ENCODE results near the gene CSF1R. TPM values are rescaled to one million over a fixed set of nuclear protein-coding genes. Genes with fewer than 3 reads are reported as not detected.

CSF1R gene
- polyA plus RNA-seq, 1 of the 3 experiments (the other 2 are of a cell fraction) = 0.25 TPM

DNA sequence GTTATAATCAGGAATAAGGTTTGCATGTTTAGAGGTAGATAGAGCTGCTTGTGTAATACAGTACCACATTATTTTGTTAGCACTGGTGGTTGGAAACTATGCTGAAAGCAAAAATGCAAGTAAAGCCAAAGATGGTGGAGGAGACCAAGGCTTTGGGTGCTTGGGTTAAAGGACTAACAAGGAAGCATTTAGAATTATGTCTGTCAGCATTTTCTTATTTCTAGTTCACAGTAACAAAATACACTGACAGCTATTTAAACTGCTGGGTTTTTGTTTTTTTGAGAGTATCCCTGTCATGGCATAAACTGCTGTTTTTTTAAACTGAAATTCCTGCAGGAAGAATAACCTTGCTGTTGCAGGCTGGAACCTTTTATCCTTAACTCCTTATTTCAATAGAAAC lies 79.3 kb downstream of the CSF1R start:
- Histone ChIP-seq H3K9ac (no peak overlapping the region), H3K36me3 (replicated peaks in 1 of 2; ENCODE audit: control insufficient read depth in 1 of 2, insufficient read depth in 2 of 2, low read length in 1 of 2) (peaks cover 57 to 71% of the 10 kb centered on the region in 2 experiments), H3K4me1 (ENCODE audit: control insufficient read depth in 1 of 2, insufficient read depth in 2 of 2, low read depth in 1 of 2, low read length in 1 of 2) (peaks cover 6 to 7% of the 10 kb centered on the region in 2 experiments; a peak in 3 of 4 replicates), H3K9me3 (no peaks in the 10 kb centered on the region), H3K27me3 (ENCODE audit: insufficient read depth) (no peaks in the 10 kb centered on the region), H3K27ac (ENCODE audit: low read depth in 2 of 2, low read length in 1 of 2) (no peak overlapping the region), H2AFZ (ENCODE audit: low read depth) (no peak overlapping the region), H3F3A (replicated peaks; ENCODE audit: insufficient read depth) (no peaks in the 10 kb centered on the region), H3K79me2 (ENCODE audit: insufficient read depth) (peaks cover 87% of the 10 kb centered on the region), H3K4me2 (no peak overlapping the region), H3K4me3 (ENCODE audit: low read depth in 2 of 2, low read length in 1 of 2) (no peak overlapping the region), H3K9me2 (no peaks in the 10 kb centered on the region), H4K20me1 (ENCODE audit: insufficient read depth) (peaks cover 16% of the 10 kb centered on the region)
- CTCF ChIA-PET = interaction anchor here (1.1 to 4.4 kb wide), 4 partner anchors 11 to 59 kb away, joined by 3 to 26 read pairs (median 4); no protein-coding TSS in a partner anchor
- TF ChIP-seq, protein P1, sequence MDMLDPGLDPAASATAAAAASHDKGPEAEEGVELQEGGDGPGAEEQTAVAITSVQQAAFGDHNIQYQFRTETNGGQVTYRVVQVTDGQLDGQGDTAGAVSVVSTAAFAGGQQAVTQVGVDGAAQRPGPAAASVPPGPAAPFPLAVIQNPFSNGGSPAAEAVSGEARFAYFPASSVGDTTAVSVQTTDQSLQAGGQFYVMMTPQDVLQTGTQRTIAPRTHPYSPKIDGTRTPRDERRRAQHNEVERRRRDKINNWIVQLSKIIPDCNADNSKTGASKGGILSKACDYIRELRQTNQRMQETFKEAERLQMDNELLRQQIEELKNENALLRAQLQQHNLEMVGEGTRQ (IDR thresholded peaks at IDR 0.05; ENCODE audit: borderline replicate concordance, low read depth, low read length) = no peak
- no peak for TF ChIP-seq TEAD4 (IDR thresholded peaks at IDR 0.05; ENCODE audit: borderline replicate concordance, insufficient read depth)
- POLR2A ChIA-PET = interaction anchor here (0.6 kb wide), 1 partner anchor 58 kb away, joined by 3 read pairs; no protein-coding TSS in a partner anchor
- DNase-seq = no peak

- Histone ChIP-seq H3F3A (replicated peaks; ENCODE audit: insufficient read depth) (peaks cover 3% of the 10 kb centered on the region), H3K27me3 (ENCODE audit: insufficient read depth) (no peaks in the 10 kb centered on the region), H3K79me2 (ENCODE audit: insufficient read depth) (peaks cover 90% of the 10 kb centered on the region), H2AFZ (ENCODE audit: low read depth) (no peak overlapping the region), H4K20me1 (ENCODE audit: insufficient read depth) (peaks cover 16% of the 10 kb centered on the region), H3K4me3 (ENCODE audit: low read depth in 2 of 2, low read length in 1 of 2) (no peak overlapping the region), H3K36me3 (replicated peaks in 1 of 2; ENCODE audit: control insufficient read depth in 1 of 2, insufficient read depth in 2 of 2, low read length in 1 of 2) (peaks cover 51 to 68% of the 10 kb centered on the region in 2 experiments), H3K27ac (ENCODE audit: low read depth in 2 of 2, low read length in 1 of 2) (no peak overlapping the region), H3K9ac (no peak overlapping the region), H3K9me2 (no peaks in the 10 kb centered on the region), H3K9me3 (no peaks in the 10 kb centered on the region), H3K4me1 (ENCODE audit: control insufficient read depth in 1 of 2, insufficient read depth in 2 of 2, low read depth in 1 of 2, low read length in 1 of 2) (peaks cover 7 to 13% of the 10 kb centered on the region in 2 experiments; a peak in 3 of 4 replicates), H3K4me2 (no peak overlapping the region)
- DNase-seq = no peak
- ChIA-PET CTCF (interaction anchor here (0.6 to 4.4 kb wide), 6 partner anchors 12 to 212 kb away, joined by 3 to 26 read pairs (median 3); no protein-coding TSS in a partner anchor), POLR2A (interaction anchor here (0.6 kb wide), 1 partner anchor 57 kb away, joined by 3 read pairs; no protein-coding TSS in a partner anchor)
- WGBS (ENCODE audit: low lambda C conversion rate) = 94% methylated on average over 4 of the region's 4 CpGs
- TF ChIP-seq CHD2 (IDR thresholded peaks at IDR 0.05; ENCODE audit: low read length, partially characterized antibody) (no peak), FOSL2 (IDR thresholded peaks at IDR 0.05; ENCODE audit: borderline replicate concordance, low read depth) (no peak), GABPA (IDR thresholded peaks at IDR 0.05; ENCODE audit: low read depth) (no peak), EZH2phosphoT487 (IDR thresholded peaks at IDR 0.05; ENCODE audit: borderline replicate concordance, low read depth) (no peak), RCOR1 (IDR thresholded peaks at IDR 0.05; ENCODE audit: low read length) (no peak), YY1 (IDR thresholded peaks at IDR 0.05; ENCODE audit: low read depth) (no peak), NFIC (IDR thresholded peaks at IDR 0.05; ENCODE audit: borderline replicate concordance) (no peak), FOXM1 (IDR thresholded peaks at IDR 0.05; ENCODE audit: low read depth) (no peak), GATA2 (CRISPR knock-in tag; IDR thresholded peaks at IDR 0.05) (no peak), NRF1 (IDR thresholded peaks at IDR 0.05; ENCODE audit: low read depth, low read length) (no peak), POLR2AphosphoS5 (IDR thresholded peaks at IDR 0.05; ENCODE audit: low read depth, low read length) (no peak), RXRA (IDR thresholded peaks at IDR 0.05; ENCODE audit: borderline replicate concordance, low read depth) (no peak), JUND (IDR thresholded peaks at IDR 0.05) (no peak)
- TF ChIP-seq, protein P2, sequence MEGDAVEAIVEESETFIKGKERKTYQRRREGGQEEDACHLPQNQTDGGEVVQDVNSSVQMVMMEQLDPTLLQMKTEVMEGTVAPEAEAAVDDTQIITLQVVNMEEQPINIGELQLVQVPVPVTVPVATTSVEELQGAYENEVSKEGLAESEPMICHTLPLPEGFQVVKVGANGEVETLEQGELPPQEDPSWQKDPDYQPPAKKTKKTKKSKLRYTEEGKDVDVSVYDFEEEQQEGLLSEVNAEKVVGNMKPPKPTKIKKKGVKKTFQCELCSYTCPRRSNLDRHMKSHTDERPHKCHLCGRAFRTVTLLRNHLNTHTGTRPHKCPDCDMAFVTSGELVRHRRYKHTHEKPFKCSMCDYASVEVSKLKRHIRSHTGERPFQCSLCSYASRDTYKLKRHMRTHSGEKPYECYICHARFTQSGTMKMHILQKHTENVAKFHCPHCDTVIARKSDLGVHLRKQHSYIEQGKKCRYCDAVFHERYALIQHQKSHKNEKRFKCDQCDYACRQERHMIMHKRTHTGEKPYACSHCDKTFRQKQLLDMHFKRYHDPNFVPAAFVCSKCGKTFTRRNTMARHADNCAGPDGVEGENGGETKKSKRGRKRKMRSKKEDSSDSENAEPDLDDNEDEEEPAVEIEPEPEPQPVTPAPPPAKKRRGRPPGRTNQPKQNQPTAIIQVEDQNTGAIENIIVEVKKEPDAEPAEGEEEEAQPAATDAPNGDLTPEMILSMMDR (IDR thresholded peaks at IDR 0.05) = no peak
- TF ChIP-seq, protein P3, sequence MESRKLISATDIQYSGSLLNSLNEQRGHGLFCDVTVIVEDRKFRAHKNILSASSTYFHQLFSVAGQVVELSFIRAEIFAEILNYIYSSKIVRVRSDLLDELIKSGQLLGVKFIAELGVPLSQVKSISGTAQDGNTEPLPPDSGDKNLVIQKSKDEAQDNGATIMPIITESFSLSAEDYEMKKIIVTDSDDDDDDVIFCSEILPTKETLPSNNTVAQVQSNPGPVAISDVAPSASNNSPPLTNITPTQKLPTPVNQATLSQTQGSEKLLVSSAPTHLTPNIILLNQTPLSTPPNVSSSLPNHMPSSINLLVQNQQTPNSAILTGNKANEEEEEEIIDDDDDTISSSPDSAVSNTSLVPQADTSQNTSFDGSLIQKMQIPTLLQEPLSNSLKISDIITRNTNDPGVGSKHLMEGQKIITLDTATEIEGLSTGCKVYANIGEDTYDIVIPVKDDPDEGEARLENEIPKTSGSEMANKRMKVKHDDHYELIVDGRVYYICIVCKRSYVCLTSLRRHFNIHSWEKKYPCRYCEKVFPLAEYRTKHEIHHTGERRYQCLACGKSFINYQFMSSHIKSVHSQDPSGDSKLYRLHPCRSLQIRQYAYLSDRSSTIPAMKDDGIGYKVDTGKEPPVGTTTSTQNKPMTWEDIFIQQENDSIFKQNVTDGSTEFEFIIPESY (IDR thresholded peaks at IDR 0.05; ENCODE audit: borderline replicate concordance, low read depth) = no peak
Observed at GRCh38 chr5:150006318-150006717, 80.0 kb downstream of the CSF1R start.
